HepG2 (cell line): ENCODE results near the gene EIF3A. TPM values are rescaled to one million over a fixed set of nuclear protein-coding genes. Genes with fewer than 3 reads are reported as not detected.

Experiments
- ASH2L ChIP-seq: fragments of 300-600, 200-600 bp; sonication (generic); IDR thresholded peaks from 2 replicates; pipeline ENCODE4 v1.7.0; 2017; ENCODE audit warnings: low read depth, mild to moderate bottlenecking, moderate library complexity, mixed read lengths, low read length; ENCODE audit not compliant: insufficient read length
- ATAD3A ChIP-seq: sonication (generic); formaldehyde crosslinking; IDR thresholded peaks from 2 replicates; pipeline ENCODE4 v1.4.0; 2020; ENCODE audit warnings: missing genetic modification reagents
- CENPT ChIP-seq: sonication (generic); formaldehyde crosslinking; IDR thresholded peaks from 2 replicates; pipeline ENCODE4 v1.8.0; 2022; ENCODE audit warnings: low read depth, mild to moderate bottlenecking, moderate library complexity, missing genetic modification reagents
- ETV5 ChIP-seq: IDR thresholded peaks from 2 replicates; pipeline ENCODE4 v1.6.1; 2018; ENCODE audit warnings: missing biosample characterization, missing genetic modification reagents, inconsistent platforms, borderline replicate concordance
- FOXM1 ChIP-seq: sonication (generic); formaldehyde crosslinking; IDR thresholded peaks from 2 replicates; pipeline ENCODE4 v1.5.0; 2020; ENCODE audit warnings: missing genetic modification reagents
- FOXP1 ChIP-seq, 2 experiments: fragments of 450-650 bp in 1 of 2; IDR thresholded peaks; 2 replicates each; pipeline ENCODE4 v1.6.1; 2017 to 2018; ENCODE audit warnings: antibody characterized with exemption in 1 of 2
- HOXA3 ChIP-seq: sonication (generic); formaldehyde crosslinking; IDR thresholded peaks from 2 replicates; pipeline ENCODE4 v1.5.0; 2020; ENCODE audit warnings: missing genetic modification reagents
- JUNB ChIP-seq: sonication (generic); formaldehyde crosslinking; IDR thresholded peaks from 2 replicates; pipeline ENCODE4 v1.8.0; 2022; ENCODE audit warnings: missing genetic modification reagents, mild to moderate bottlenecking, borderline replicate concordance
- KLF15 ChIP-seq: sonication (generic); formaldehyde crosslinking; IDR thresholded peaks from 2 replicates; pipeline ENCODE4 v1.8.1; 2023; ENCODE audit warnings: borderline replicate concordance, mild to moderate bottlenecking, inconsistent platforms, missing genetic modification reagents, mixed read lengths
- MTA1 ChIP-seq: sonication (generic); formaldehyde crosslinking; IDR thresholded peaks from 2 replicates; pipeline ENCODE4 v1.4.0; 2020; ENCODE audit warnings: missing genetic modification reagents, mild to moderate bottlenecking, borderline replicate concordance
- MYC ChIP-seq: sonication (generic); formaldehyde crosslinking; IDR thresholded peaks from 2 replicates; pipeline ENCODE4 v1.9.0; 2021; ENCODE audit warnings: missing genetic modification reagents, borderline replicate concordance
- MZF1 ChIP-seq: sonication (generic); formaldehyde crosslinking; IDR thresholded peaks from 2 replicates; pipeline ENCODE4 v1.8.1; 2023; ENCODE audit warnings: mild to moderate bottlenecking, missing genetic modification reagents, borderline replicate concordance
- NAIF1 ChIP-seq: sonication (generic); formaldehyde crosslinking; IDR thresholded peaks from 2 replicates; pipeline ENCODE4 v1.5.0; 2020; ENCODE audit warnings: mild to moderate bottlenecking, missing genetic modification reagents, borderline replicate concordance
- NFYC ChIP-seq: IDR thresholded peaks from 2 replicates; pipeline ENCODE4 v1.6.1; 2016; ENCODE audit warnings: missing genetic modification reagents, missing compliant biosample characterization
- POGZ ChIP-seq: sonication (generic); formaldehyde crosslinking; IDR thresholded peaks from 2 replicates; pipeline ENCODE4 v1.4.0; 2020; ENCODE audit warnings: mild to moderate bottlenecking, missing genetic modification reagents
- TBP ChIP-seq: sonication (generic); formaldehyde crosslinking; IDR thresholded peaks from 2 replicates; pipeline ENCODE4 v1.5.0; 2020; ENCODE audit warnings: missing genetic modification reagents
- XRCC5 ChIP-seq: fragments of 200-400 bp; formaldehyde crosslinking; optimal IDR thresholded peaks from 2 replicates; pipeline ENCODE3; 2017; ENCODE audit warnings: mild to moderate bottlenecking, low read length
- ZBTB1 ChIP-seq: sonication (generic); formaldehyde crosslinking; IDR thresholded peaks from 2 replicates; pipeline ENCODE4 v1.4.0; 2020; ENCODE audit warnings: missing genetic modification reagents, borderline replicate concordance
- ZFP36L2 ChIP-seq: sonication (generic); formaldehyde crosslinking; IDR thresholded peaks from 2 replicates; pipeline ENCODE4 v1.4.0; 2020; ENCODE audit warnings: missing genetic modification reagents
- ZFP82 ChIP-seq: sonication (generic); formaldehyde crosslinking; IDR thresholded peaks from 2 replicates; pipeline ENCODE4 v1.5.1; 2020; ENCODE audit warnings: mild to moderate bottlenecking, missing genetic modification reagents, borderline replicate concordance
- ZNF296 ChIP-seq: sonication (generic); formaldehyde crosslinking; conservative IDR thresholded peaks from 2 replicates; pipeline ENCODE4 v1.5.0; 2020; ENCODE audit warnings: mild to moderate bottlenecking, missing genetic modification reagents
- ZNF510 ChIP-seq: sonication (generic); formaldehyde crosslinking; IDR thresholded peaks from 2 replicates; pipeline ENCODE4 v1.4.0; 2020; ENCODE audit warnings: low read depth, mild to moderate bottlenecking, missing genetic modification reagents
- ZNF589 ChIP-seq: sonication (generic); formaldehyde crosslinking; conservative IDR thresholded peaks from 2 replicates; pipeline ENCODE4 v1.8.0; 2022; ENCODE audit warnings: mild to moderate bottlenecking, moderate library complexity, missing genetic modification reagents
- ZNF607 ChIP-seq: sonication (generic); formaldehyde crosslinking; IDR thresholded peaks from 2 replicates; pipeline ENCODE4 v1.5.1; 2020; ENCODE audit warnings: missing genetic modification reagents, mild to moderate bottlenecking, borderline replicate concordance
- ZNF660 ChIP-seq: sonication (generic); formaldehyde crosslinking; IDR thresholded peaks from 2 replicates; pipeline ENCODE4 v1.5.1; 2020; ENCODE audit warnings: mild to moderate bottlenecking, low read depth, missing genetic modification reagents, borderline replicate concordance
- ZNF772 ChIP-seq: sonication (generic); formaldehyde crosslinking; IDR thresholded peaks from 2 replicates; pipeline ENCODE4 v1.5.0; 2020; ENCODE audit warnings: mild to moderate bottlenecking, missing genetic modification reagents
- polyA plus RNA-seq, 8 experiments: library from polyadenylated mRNA; depleted of rRNA in 3 of 8; stranded (reverse) in 7 of 8; unstranded in 1 of 8; fragments of >200 nt; fragmentation: Illumina TruSeq in 4 of 8; extraction: Trizol in 4 of 8; gene quantifications; 2 replicates each; pipeline versions ENCODE4 v1.2.1 to v1.2.3, GENCODE V29; 2011 to 2016; ENCODE audit warnings: low read depth in 4 of 8, missing spikeins in 1 of 8, mixed read lengths in 1 of 8; ENCODE audit not compliant: insufficient read depth in 1 of 8
- total RNA-seq, 5 experiments: library from RNA; depleted of rRNA; stranded (reverse); fragments of >200 nt; fragmentation: Illumina TruSeq; extraction: Trizol; gene quantifications; 2 replicates each; pipeline ENCODE4 v1.2.3, GENCODE V29; 2016; ENCODE audit warnings: low read depth in 1 of 5
- TF ChIP-seq, protein P1 (sequence below), 2 experiments: IDR thresholded peaks; 2 replicates each; pipeline ENCODE4 v1.6.1; 2011 to 2012; ENCODE audit warnings: low read length in 2 of 2, borderline replicate concordance in 1 of 2, low read depth in 1 of 2, mild to moderate bottlenecking in 1 of 2, moderate library complexity in 1 of 2
- TF ChIP-seq, protein P2 (sequence below): sonication (generic); formaldehyde crosslinking; IDR thresholded peaks from 2 replicates; pipeline ENCODE4 v1.8.0; 2022; ENCODE audit warnings: low read depth, missing genetic modification reagents

The EIF3A gene
- total and polyA plus RNA-seq, 2 of the 13 experiments (the other 11 are each of a cell fraction or from before 2014, with no cell fraction given) = 25.6 to 117 TPM

DNA sequence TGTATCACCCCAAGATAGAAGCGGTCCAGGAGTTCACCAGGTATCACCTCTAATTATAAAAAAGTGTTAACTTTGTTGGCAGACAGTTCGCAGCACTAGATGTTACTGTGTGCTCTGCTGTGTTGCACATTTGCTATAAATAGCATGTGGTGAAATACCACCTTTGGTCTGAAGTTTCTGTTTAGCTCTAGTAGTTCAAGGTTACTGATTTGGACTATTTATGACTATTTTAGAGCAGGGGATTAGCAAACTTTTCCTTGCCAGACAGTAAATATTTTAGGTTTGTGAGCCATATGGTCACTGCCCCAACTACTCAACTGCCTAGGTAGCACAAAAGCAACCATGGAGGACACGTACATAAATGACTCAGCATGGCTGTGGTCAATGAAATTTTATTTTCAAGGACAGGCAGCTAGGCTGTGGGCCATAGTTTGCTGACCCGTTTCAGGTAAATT is 39.8 kb upstream of the EIF3A start (continued):
- TF ChIP-seq ZFP36L2 (CRISPR knock-in tag) (no peak), ZNF589 (CRISPR knock-in tag) (no peak), ZBTB1 (no peak), NAIF1 (peak; percentile 71; the same call in 1 of the 2 replicates), XRCC5 (no peak), ZNF772 (CRISPR knock-in tag) (no peak), ZNF607 (CRISPR knock-in tag) (peak; percentile 68; the same call in 1 of the 2 replicates), CENPT (no peak), ZNF510 (CRISPR knock-in tag) (no peak), FOXM1 (CRISPR knock-in tag) (no peak), TBP (no peak), ATAD3A (no peak), ZNF660 (CRISPR knock-in tag) (no peak), ZNF296 (CRISPR knock-in tag) (no peak), HOXA3 (CRISPR knock-in tag) (peak; percentile 83; the same call in 1 of the 2 replicates), ASH2L (peak; percentile 49), JUNB (CRISPR knock-in tag) (peak; percentile 75; the same call in 1 of the 2 replicates), MZF1 (CRISPR knock-in tag) (no peak), FOXP1 (IDR thresholded peaks at IDR 0.05) (peak; percentile 46; the same call in 1 of the 2 replicates), FOXP1 (CRISPR knock-in tag; IDR thresholded peaks at IDR 0.05) (peak; percentile 94), MYC (CRISPR knock-in tag) (no peak), ZFP82 (CRISPR knock-in tag) (no peak), KLF15 (CRISPR knock-in tag) (no peak), NFYC (CRISPR knock-in tag) (no peak), POGZ (no peak), ETV5 (peak; percentile 54; the same call in 1 of the 2 replicates), MTA1 (CRISPR knock-in tag) (no peak; the same call in 1 of the 2 replicates)
- TF ChIP-seq, protein P1, sequence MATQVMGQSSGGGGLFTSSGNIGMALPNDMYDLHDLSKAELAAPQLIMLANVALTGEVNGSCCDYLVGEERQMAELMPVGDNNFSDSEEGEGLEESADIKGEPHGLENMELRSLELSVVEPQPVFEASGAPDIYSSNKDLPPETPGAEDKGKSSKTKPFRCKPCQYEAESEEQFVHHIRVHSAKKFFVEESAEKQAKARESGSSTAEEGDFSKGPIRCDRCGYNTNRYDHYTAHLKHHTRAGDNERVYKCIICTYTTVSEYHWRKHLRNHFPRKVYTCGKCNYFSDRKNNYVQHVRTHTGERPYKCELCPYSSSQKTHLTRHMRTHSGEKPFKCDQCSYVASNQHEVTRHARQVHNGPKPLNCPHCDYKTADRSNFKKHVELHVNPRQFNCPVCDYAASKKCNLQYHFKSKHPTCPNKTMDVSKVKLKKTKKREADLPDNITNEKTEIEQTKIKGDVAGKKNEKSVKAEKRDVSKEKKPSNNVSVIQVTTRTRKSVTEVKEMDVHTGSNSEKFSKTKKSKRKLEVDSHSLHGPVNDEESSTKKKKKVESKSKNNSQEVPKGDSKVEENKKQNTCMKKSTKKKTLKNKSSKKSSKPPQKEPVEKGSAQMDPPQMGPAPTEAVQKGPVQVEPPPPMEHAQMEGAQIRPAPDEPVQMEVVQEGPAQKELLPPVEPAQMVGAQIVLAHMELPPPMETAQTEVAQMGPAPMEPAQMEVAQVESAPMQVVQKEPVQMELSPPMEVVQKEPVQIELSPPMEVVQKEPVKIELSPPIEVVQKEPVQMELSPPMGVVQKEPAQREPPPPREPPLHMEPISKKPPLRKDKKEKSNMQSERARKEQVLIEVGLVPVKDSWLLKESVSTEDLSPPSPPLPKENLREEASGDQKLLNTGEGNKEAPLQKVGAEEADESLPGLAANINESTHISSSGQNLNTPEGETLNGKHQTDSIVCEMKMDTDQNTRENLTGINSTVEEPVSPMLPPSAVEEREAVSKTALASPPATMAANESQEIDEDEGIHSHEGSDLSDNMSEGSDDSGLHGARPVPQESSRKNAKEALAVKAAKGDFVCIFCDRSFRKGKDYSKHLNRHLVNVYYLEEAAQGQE (IDR thresholded peaks at IDR 0.05; ENCODE audit: borderline replicate concordance in 1 of 2, low read depth in 1 of 2, low read length in 2 of 2) = peak in 1 of 2 experiments; percentile 56; a peak in 1 of 4 replicates
- TF ChIP-seq, protein P2, sequence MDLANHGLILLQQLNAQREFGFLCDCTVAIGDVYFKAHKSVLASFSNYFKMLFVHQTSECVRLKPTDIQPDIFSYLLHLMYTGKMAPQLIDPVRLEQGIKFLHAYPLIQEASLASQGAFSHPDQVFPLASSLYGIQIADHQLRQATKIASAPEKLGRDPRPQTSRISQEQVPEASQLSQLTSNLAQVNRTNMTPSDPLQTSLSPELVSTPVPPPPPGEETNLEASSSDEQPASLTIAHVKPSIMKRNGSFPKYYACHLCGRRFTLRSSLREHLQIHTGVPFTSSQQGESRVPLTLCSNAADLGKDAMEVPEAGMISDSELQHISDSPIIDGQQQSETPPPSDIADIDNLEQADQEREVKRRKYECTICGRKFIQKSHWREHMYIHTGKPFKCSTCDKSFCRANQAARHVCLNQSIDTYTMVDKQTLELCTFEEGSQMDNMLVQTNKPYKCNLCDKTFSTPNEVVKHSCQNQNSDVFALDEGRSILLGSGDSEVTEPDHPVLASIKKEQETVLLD (CRISPR knock-in tag) = no peak
